ENCODE measurements around the gene VTI1A.

- TF ChIP-seq FOSL2 (IDR thresholded peaks at IDR 0.05; ENCODE audit: borderline replicate concordance, low read depth) (no peak), CTCF (IDR thresholded peaks at IDR 0.05) (no peak), YY1 (IDR thresholded peaks at IDR 0.05; ENCODE audit: low read depth) (no peak), ELF1 (IDR thresholded peaks at IDR 0.05) (no peak), GABPA (IDR thresholded peaks at IDR 0.05; ENCODE audit: low read depth) (no peak), TEAD4 (IDR thresholded peaks at IDR 0.05; ENCODE audit: borderline replicate concordance, insufficient read depth) (no peak), RAD21 (IDR thresholded peaks at IDR 0.05; ENCODE audit: low read length) (no peak), POLR2AphosphoS5 (IDR thresholded peaks at IDR 0.05; ENCODE audit: low read depth, low read length) (no peak), USF2 (IDR thresholded peaks at IDR 0.05; ENCODE audit: borderline replicate concordance, low read depth, low read length) (no peak), RCOR1 (IDR thresholded peaks at IDR 0.05; ENCODE audit: low read length) (no peak), IRF3 (IDR thresholded peaks at IDR 0.05; ENCODE audit: low read depth, low read length) (no peak), EZH2phosphoT487 (IDR thresholded peaks at IDR 0.05; ENCODE audit: borderline replicate concordance, low read depth) (no peak)
- TF ChIP-seq, protein P1, sequence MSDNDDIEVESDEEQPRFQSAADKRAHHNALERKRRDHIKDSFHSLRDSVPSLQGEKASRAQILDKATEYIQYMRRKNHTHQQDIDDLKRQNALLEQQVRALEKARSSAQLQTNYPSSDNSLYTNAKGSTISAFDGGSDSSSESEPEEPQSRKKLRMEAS (IDR thresholded peaks at IDR 0.05; ENCODE audit: low read depth) = no peak
- TF ChIP-seq, protein P2, sequence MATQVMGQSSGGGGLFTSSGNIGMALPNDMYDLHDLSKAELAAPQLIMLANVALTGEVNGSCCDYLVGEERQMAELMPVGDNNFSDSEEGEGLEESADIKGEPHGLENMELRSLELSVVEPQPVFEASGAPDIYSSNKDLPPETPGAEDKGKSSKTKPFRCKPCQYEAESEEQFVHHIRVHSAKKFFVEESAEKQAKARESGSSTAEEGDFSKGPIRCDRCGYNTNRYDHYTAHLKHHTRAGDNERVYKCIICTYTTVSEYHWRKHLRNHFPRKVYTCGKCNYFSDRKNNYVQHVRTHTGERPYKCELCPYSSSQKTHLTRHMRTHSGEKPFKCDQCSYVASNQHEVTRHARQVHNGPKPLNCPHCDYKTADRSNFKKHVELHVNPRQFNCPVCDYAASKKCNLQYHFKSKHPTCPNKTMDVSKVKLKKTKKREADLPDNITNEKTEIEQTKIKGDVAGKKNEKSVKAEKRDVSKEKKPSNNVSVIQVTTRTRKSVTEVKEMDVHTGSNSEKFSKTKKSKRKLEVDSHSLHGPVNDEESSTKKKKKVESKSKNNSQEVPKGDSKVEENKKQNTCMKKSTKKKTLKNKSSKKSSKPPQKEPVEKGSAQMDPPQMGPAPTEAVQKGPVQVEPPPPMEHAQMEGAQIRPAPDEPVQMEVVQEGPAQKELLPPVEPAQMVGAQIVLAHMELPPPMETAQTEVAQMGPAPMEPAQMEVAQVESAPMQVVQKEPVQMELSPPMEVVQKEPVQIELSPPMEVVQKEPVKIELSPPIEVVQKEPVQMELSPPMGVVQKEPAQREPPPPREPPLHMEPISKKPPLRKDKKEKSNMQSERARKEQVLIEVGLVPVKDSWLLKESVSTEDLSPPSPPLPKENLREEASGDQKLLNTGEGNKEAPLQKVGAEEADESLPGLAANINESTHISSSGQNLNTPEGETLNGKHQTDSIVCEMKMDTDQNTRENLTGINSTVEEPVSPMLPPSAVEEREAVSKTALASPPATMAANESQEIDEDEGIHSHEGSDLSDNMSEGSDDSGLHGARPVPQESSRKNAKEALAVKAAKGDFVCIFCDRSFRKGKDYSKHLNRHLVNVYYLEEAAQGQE (IDR thresholded peaks at IDR 0.05; ENCODE audit: low read depth, low read length) = no peak
These were observed 78.2 kb downstream of the VTI1A start for GRCh38 chr10:112525200-112525599.
